Heart right ventricle (tissue), 16 donors: ENCODE results near the gene PIN1. TPM values are rescaled to one million over a fixed set of nuclear protein-coding genes. Genes with fewer than 3 reads are reported as not detected.

ENCODE experiments used
- ATAC-seq, 8 donors: fragments of 200-7000 bp; cut with Tn5 transposase; one replicate each; pipeline ENCODE4 v1.9.1; 2020; ENCODE audit warnings: mild to moderate bottlenecking in 8 of 8, moderate library complexity in 8 of 8, moderate number of reproducible peaks in 1 of 8
- DNase-seq, 2 donors: peaks; one replicate each; pipeline ENCODE4 v3.0.0-alpha.2; 2020
- H3K27ac ChIP-seq, 10 donors: fragments of 200-600 bp; sonication (generic) in 2 of 10; one replicate each; pipeline versions ENCODE4 v1.5.0 to v1.8.0; 2020 to 2022; ENCODE audit warnings: mild to moderate bottlenecking in 3 of 10
- H3K27me3 ChIP-seq, 7 donors: fragments of 200-600 bp; one replicate each; pipeline ENCODE4 v1.8.0; 2021 to 2022; ENCODE audit warnings: mild to moderate bottlenecking in 2 of 7
- H3K36me3 ChIP-seq, 9 donors: fragments of 200-600 bp; sonication (generic) in 1 of 9; one replicate each; pipeline versions ENCODE4 v1.5.0 to v1.8.0; 2020 to 2022; ENCODE audit warnings: mild to moderate bottlenecking in 2 of 9
- H3K4me1 ChIP-seq, 9 donors: fragments of 200-600 bp; sonication (generic) in 1 of 9; one replicate each; pipeline versions ENCODE4 v1.5.0 to v1.8.0; 2020 to 2022; ENCODE audit warnings: mild to moderate bottlenecking in 4 of 9
- H3K4me3 ChIP-seq, 10 donors: fragments of 200-600 bp; sonication (generic) in 2 of 10; one replicate each; pipeline versions ENCODE4 v1.5.0 to v1.8.0; 2020 to 2022; ENCODE audit warnings: mild to moderate bottlenecking in 7 of 10, moderate library complexity in 2 of 10
- H3K9me3 ChIP-seq, 11 donors: fragments of 200-600 bp in 10 of 11; sonication (generic) in 2 of 11; one replicate each; pipeline versions ENCODE4 v1.5.0 to v1.8.0; 2013 to 2022; ENCODE audit warnings: mild to moderate bottlenecking in 2 of 11, control low read depth in 1 of 11, moderate library complexity in 1 of 11
- CTCF ChIP-seq, 9 donors: fragments of 200-600 bp; sonication (generic) in 2 of 9; IDR thresholded peaks; one replicate each; pipeline versions ENCODE4 v1.5.0 to v1.8.0; 2021 to 2022; ENCODE audit warnings: antibody characterized with exemption in 9 of 9, mild to moderate bottlenecking in 5 of 9, moderate library complexity in 1 of 9
- WGBS, 2 donors: extraction: QIAGEN DNeasy Blood & Tissue Kit; methylation state at CpG; one replicate each; pipeline ENCODE4 v1.1.7; 2013; ENCODE audit warnings: inconsistent platforms in 1 of 2; 5-methylcytosine and 5-hydroxymethylcytosine counted together
- intact Hi-C, 10 donors: fragments of 100-400 bp; cut with DNase I; formaldehyde crosslinking; loops; one replicate each; pipeline versions ENCODE4 v1.11.1 to v1.14.2; 2022
- polyA plus RNA-seq, 2 donors: library from polyadenylated mRNA; stranded (reverse); fragments of 200-250 nt; gene quantifications; one replicate each; pipeline ENCODE4 v1.2.3, GENCODE V29; 2013
- total RNA-seq, 10 donors: library from RNA; stranded (reverse); fragmentation: NEBNext Ultra II Directional in 3 of 10; extraction: Animal tissue kit (Norgen Biotek cat#: 25700) in 3 of 10; gene quantifications; one replicate each; pipeline versions ENCODE4 v1.2.1 to v1.2.4, GENCODE V29; 2021 to 2023
- donor health status: Arrhythmogenic right ventricular cardiomyopathy.
- donor health status: ischemic (EF 13 %, LVEDD 7.1; RV severe dilation, severe dysfunction).
- donor health status: healthy with polysubstance abuse.
- donor health status: DM: no; HTN: yes; CAD: no.
- donor health status: DM: no; HTN: no; CAD: no.
- donor health status: ischemic (EF 25% LVEDD 6.9; RV normal size, moderate dysfunction).
- donor health status: ischemic (EF 25% LVEDD 5.7; RV mildly dilated, moderate dysfunction).
- donor health status: healthy.
- donor health status: DM: yes; HTN: yes; CAD: no.
- donor health status: Ischemic cardiomyopathy.
- donor health status: ischemic (EF 35%, LVEDD 5.7; RV mildly dilated, moderate dysfunction).
- donor health status: nonischemic (EF 11% LVEDD 7.7; RV severe dilation, severe dysfunction).
- donor health status: DM: yes; HTN: yes; CAD: no.
- donor health status: PGD.
- donor health status: ischemic (EF 29% LVEDD 5.4; RV normal size, mild dysfunction).
- donor health status: nonischemic (EF 23%, LVEDD 6.1; RV moderate dilation, normal function).

PIN1 gene
- total and polyA plus RNA-seq, 12 donors: 74.6 to 152 (median 90.8) TPM

- peak in 6 of 9 donors; percentile 26 to 44 (median 37) for TF ChIP-seq CTCF (IDR thresholded peaks at IDR 0.05)
- Histone ChIP-seq H3K4me3 (no peak overlapping the region), H3K27ac (no peak overlapping the region), H3K36me3 (peaks cover 0 to 88% (median 23%) of the 10 kb centered on the region in 9 donors), H3K4me1 (peaks cover 0 to 16% (median 2%) of the 10 kb centered on the region in 9 donors), H3K27me3 (no peaks in the 10 kb centered on the region), H3K9me3 (peaks cover 0 to 11% (median 0%) of the 10 kb centered on the region in 11 donors)
- WGBS, 2 donors: 58 to 59% methylated on average over 13 of the region's 13 CpGs
- ATAC-seq (peak in 7 of 8 donors; percentile 26 to 59 (median 38)), DNase-seq (no peak)
- intact Hi-C loops: loop anchor here in 1 of 10 donors (10.0 kb wide), 1 partner anchor 68 kb away; no protein-coding TSS in a partner anchor
Measured at GRCh38 chr19:9847087-9847671, 12.1 kb downstream of the PIN1 start.

DNA sequence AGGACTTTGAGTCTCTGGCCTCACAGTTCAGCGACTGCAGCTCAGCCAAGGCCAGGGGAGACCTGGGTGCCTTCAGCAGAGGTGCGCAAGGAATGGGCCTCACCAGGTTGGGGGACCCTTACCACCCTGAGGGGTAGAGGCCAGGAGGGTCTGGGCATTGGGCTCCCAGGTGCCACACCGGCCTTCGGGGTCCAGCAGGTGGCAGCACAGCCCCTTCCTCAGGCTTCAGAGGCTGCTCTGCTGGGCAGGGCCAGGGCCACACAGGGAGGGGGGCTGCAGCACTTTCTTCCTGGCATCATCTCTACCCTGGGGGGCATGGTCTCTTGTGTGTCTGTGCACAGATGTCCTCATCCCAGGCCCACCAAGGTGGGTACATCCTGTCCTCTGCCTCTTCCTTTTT, 12.9 kb downstream of the PIN1 start:
- intact Hi-C loops: loop anchor here in 1 of 10 donors (10.0 kb wide), 1 partner anchor 67 kb away; no protein-coding TSS in a partner anchor
- Histone ChIP-seq H3K9me3 (peaks cover 0 to 11% (median 0%) of the 10 kb centered on the region in 11 donors), H3K4me1 (peaks cover 0 to 9% (median 0%) of the 10 kb centered on the region in 9 donors), H3K27ac (no peak overlapping the region), H3K36me3 (peaks cover 0 to 80% (median 24%) of the 10 kb centered on the region in 9 donors), H3K4me3 (no peak overlapping the region), H3K27me3 (no peaks in the 10 kb centered on the region)
- WGBS, 2 donors: 76% methylated on average over 4 of the region's 4 CpGs
- ATAC-seq (peak in 1 of 8 donors; percentile 6), DNase-seq (no peak)
- peak in 7 of 9 donors; percentile 15 to 48 (median 31) for TF ChIP-seq CTCF (IDR thresholded peaks at IDR 0.05)

- peaks cover 0 to 9% (median 0%) of the 10 kb centered on the region in 9 donors for H3K4me1 ChIP-seq
- WGBS, 2 donors: 89 to 93% methylated on average over 23 of the region's 23 CpGs
- no peak for ATAC-seq
- TF ChIP-seq CTCF (IDR thresholded peaks at IDR 0.05): no peak
- intact Hi-C loops: loop anchor here in 1 of 10 donors (10.0 kb wide), 1 partner anchor 66 kb away; no protein-coding TSS in a partner anchor
- no peak for DNase-seq
- H3K36me3 ChIP-seq: peaks cover 0 to 72% (median 17%) of the 10 kb centered on the region in 9 donors
- no peak overlapping the region for H3K27ac ChIP-seq
- H3K4me3 ChIP-seq: no peak overlapping the region
- peaks cover 0 to 4% (median 0%) of the 10 kb centered on the region in 11 donors for H3K9me3 ChIP-seq
- no peaks in the 10 kb centered on the region for H3K27me3 ChIP-seq
Measured at GRCh38 chr19:9848762-9849161, 13.6 kb downstream of the PIN1 start.

DNA sequence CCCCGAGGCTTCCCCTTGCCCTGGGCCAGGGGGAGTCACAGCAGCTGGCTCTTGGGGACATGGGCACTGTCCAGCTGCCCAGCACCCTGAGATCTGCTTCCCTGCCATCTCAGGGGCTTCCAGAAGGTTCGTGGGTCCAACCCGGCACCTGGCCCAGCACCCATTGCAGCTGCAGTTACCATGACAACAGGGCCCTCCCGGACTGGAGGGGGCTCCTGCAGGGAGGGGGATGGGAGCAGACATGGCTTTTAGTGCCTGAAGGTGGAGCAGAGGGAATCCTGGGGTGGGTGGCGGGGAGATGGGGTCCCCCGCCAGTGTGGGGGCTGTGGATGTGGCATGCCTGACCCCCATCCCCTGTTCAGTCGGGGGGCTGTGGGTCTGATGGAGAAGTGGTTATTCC, 14.7 kb downstream of the PIN1 start:
- DNase-seq (no peak), ATAC-seq (no peak)
- peaks cover 0 to 9% (median 0%) of the 10 kb centered on the region in 9 donors for H3K4me1 ChIP-seq
- no peaks in the 10 kb centered on the region for H3K9me3 ChIP-seq
- WGBS, 2 donors: 76 to 87% methylated on average over 7 of the region's 7 CpGs
- H3K4me3 ChIP-seq: no peak overlapping the region
- no peak overlapping the region for H3K27ac ChIP-seq
- no peaks in the 10 kb centered on the region for H3K27me3 ChIP-seq
- TF ChIP-seq CTCF (IDR thresholded peaks at IDR 0.05): no peak
- peaks cover 0 to 62% (median 7%) of the 10 kb centered on the region in 9 donors for H3K36me3 ChIP-seq
- intact Hi-C loops: loop anchor here in 1 of 10 donors (10.0 kb wide), 1 partner anchor 65 kb away; no protein-coding TSS in a partner anchor
